ENCODE data around the gene MYB. TPM values are rescaled to one million over a fixed set of nuclear protein-coding genes. Genes with fewer than 3 reads are reported as not detected.

MYB gene
- total and polyA plus RNA-seq, 2 of the 8 experiments (the other 6 are each of a cell fraction or from before 2014, with no cell fraction given), result 4.0 to 7.6 TPM

- CTCF ChIA-PET (ENCODE audit: partially characterized antibody), result interaction anchor here (2.1 kb wide), 1 partner anchor 19 kb away, joined by 8 read pairs; no protein-coding TSS in a partner anchor
- FAIRE-seq, result no peak
- Histone ChIP-seq H3K4me1 (replicated peaks in 1 of 4; ENCODE audit: control insufficient read depth in 3 of 4, insufficient read depth in 4 of 4, low read length in 3 of 4) (no peaks in the 10 kb centered on the region), H3K23ac (ENCODE audit: insufficient read length) (no peak overlapping the region), H2AK5ac (ENCODE audit: low read depth, low read length) (no peak overlapping the region), H3K79me2 (ENCODE audit: control insufficient read depth in 1 of 2, insufficient read depth in 2 of 2, low read length in 2 of 2) (no peaks in the 10 kb centered on the region), H3K9me3 (ENCODE audit: insufficient read depth in 2 of 2, low read depth in 1 of 2, low read length in 1 of 2) (no peaks in the 10 kb centered on the region), H4K91ac (replicated peaks; ENCODE audit: insufficient read length, low read length) (no peak overlapping the region), H2BK20ac (ENCODE audit: low read length) (no peak overlapping the region), H3K27me3 (replicated peaks in 1 of 4; ENCODE audit: control insufficient read depth in 3 of 4, extremely low read depth in 1 of 4, insufficient read depth in 3 of 4, low read length in 3 of 4) (no peaks in the 10 kb centered on the region), H2BK12ac (ENCODE audit: low read depth, low read length) (no peak overlapping the region), H3K56ac (replicated peaks; ENCODE audit: insufficient read length, low read depth, low read length) (no peak overlapping the region), H3K4ac (replicated peaks; ENCODE audit: insufficient read length, low read depth, low read length) (no peak overlapping the region), H4K20me1 (replicated peaks in 1 of 2; ENCODE audit: control insufficient read depth in 1 of 2, insufficient read depth in 2 of 2, low read length in 2 of 2) (no peaks in the 10 kb centered on the region), H2BK5ac (ENCODE audit: low read depth, low read length) (no peak overlapping the region), H4K5ac (ENCODE audit: insufficient read length, low read depth, low read length) (no peak overlapping the region), H3K79me1 (ENCODE audit: low read depth, low read length) (no peaks in the 10 kb centered on the region), H4K8ac (ENCODE audit: extremely low read depth, insufficient read depth, low read length) (no peak overlapping the region), H3K27ac (ENCODE audit: low read depth, low read length) (no peak overlapping the region), H2BK15ac (ENCODE audit: low read length) (no peak overlapping the region), H2AFZ (ENCODE audit: low read length) (no peak overlapping the region), H3K9ac (replicated peaks in 1 of 4; ENCODE audit: extremely low read depth in 1 of 4, low read depth in 3 of 4, low read length in 3 of 4) (no peak overlapping the region), H2BK120ac (replicated peaks; ENCODE audit: low read depth, low read length) (no peak overlapping the region), H3K36me3 (ENCODE audit: control insufficient read depth in 2 of 4, insufficient read depth in 4 of 4, low read length in 3 of 4) (peaks cover 18 to 98% (median 44%) of the 10 kb centered on the region in 4 experiments; a peak in 7 of 8 replicates), H3K4me3 (ENCODE audit: extremely low read depth in 1 of 4, insufficient read depth in 2 of 4, low read depth in 3 of 4, low read length in 4 of 4) (no peak overlapping the region), H3K4me2 (ENCODE audit: insufficient read depth in 1 of 2, low read depth in 2 of 2, low read length in 2 of 2) (no peak overlapping the region), H3K14ac (ENCODE audit: insufficient read length) (no peak overlapping the region), H3K18ac (ENCODE audit: extremely low read depth, low read length) (no peak overlapping the region), H3K23me2 (ENCODE audit: low read depth, low read length) (no peaks in the 10 kb centered on the region)
- POLR2A ChIA-PET (ENCODE audit: partially characterized antibody), result no interaction called here
- 86% methylated on average over 2 of the region's 2 CpGs; no CpG with 5 or more reads in 1 of the 2 experiments for WGBS, 2 experiments (ENCODE audit: extremely low coverage in 1 of 2, insufficient coverage in 1 of 2, insufficient read length in 1 of 2, insufficient replicate concordance in 2 of 2, low coverage in 1 of 2, low lambda C conversion rate in 2 of 2, missing lambda C conversion rate in 1 of 2)
- no peak for DNase-seq (ENCODE audit: low read depth in 1 of 2, low spot score in 2 of 2)
- TF ChIP-seq KDM5A (IDR thresholded peaks at IDR 0.05; ENCODE audit: low read length) (no peak), POLR2A (IDR thresholded peaks at IDR 0.05; ENCODE audit: control extremely low read depth in 1 of 2, low read depth in 2 of 2, low read length in 2 of 2) (no peak), CEBPB (IDR thresholded peaks at IDR 0.05; ENCODE audit: low read depth, low read length) (no peak), SIN3A (conservative IDR thresholded peaks at IDR 0.05 in 1 of 2, IDR thresholded peaks at IDR 0.05 in 1 of 2; ENCODE audit: low read depth in 1 of 2, low read length in 2 of 2) (no peak), FOSL1 (IDR thresholded peaks at IDR 0.05; ENCODE audit: insufficient read depth, low read depth, low read length) (no peak), CBX5 (IDR thresholded peaks at IDR 0.05; ENCODE audit: low read depth, low read length) (no peak), TAF1 (IDR thresholded peaks at IDR 0.05; ENCODE audit: low read depth, low read length) (no peak), MAFK (IDR thresholded peaks at IDR 0.05; ENCODE audit: low read depth, low read length) (no peak), TBP (IDR thresholded peaks at IDR 0.05; ENCODE audit: low read depth, low read length) (no peak), SAP30 (IDR thresholded peaks at IDR 0.05; ENCODE audit: insufficient read depth, insufficient replicate concordance, low read length) (no peak), KDM4A (IDR thresholded peaks at IDR 0.05; ENCODE audit: low read depth, low read length, severe bottlenecking) (no peak), RAD21 (IDR thresholded peaks at IDR 0.05 in 1 of 2, conservative IDR thresholded peaks at IDR 0.05 in 1 of 2; ENCODE audit: low read depth in 2 of 2, low read length in 2 of 2) (no peak), RXRA (IDR thresholded peaks at IDR 0.05; ENCODE audit: insufficient read depth, low read depth, low read length) (no peak), KDM1A (IDR thresholded peaks at IDR 0.05; ENCODE audit: borderline replicate concordance, low read length) (no peak), SIX5 (IDR thresholded peaks at IDR 0.05; ENCODE audit: low read depth, low read length) (no peak)
Observed at GRCh38 chr6:135195041-135195440, 13.9 kb downstream of the MYB start.

All from H1 (cell line).